Measurements from ENCODE around the gene MCTP1. TPM values are rescaled to one million over a fixed set of nuclear protein-coding genes. Genes with fewer than 3 reads are reported as not detected.

The MCTP1 gene
- total RNA-seq (2021): 2.5 and 3.0 TPM in 2 replicates
- long read RNA-seq, partial matches to known transcripts: 1 of 5 reads
- long read RNA-seq, other reads (novel, unspliced or antisense): 4 of 5 reads

- Histone ChIP-seq H3K79me1 (ENCODE audit: insufficient read depth, low read depth, low read length, poor library complexity, severe bottlenecking) (no peaks in the 10 kb centered on the region), H2BK120ac (ENCODE audit: low read depth, low read length, poor library complexity, severe bottlenecking) (no peak within 1 kb of the TSS), H3K9me3 (ENCODE audit: control insufficient read depth, low read depth, low read length) (no peaks in the 10 kb centered on the region), H2AFZ (ENCODE audit: low read length) (no peak within 1 kb of the TSS), H3K23ac (ENCODE audit: insufficient read length, low read depth, low read length) (no peak within 1 kb of the TSS), H3K4me1 (ENCODE audit: insufficient read depth, low read length) (peaks cover 2% of the 10 kb centered on the region; the same call in 1 of the 2 replicates), H3K4me2 (ENCODE audit: insufficient read depth, insufficient read length, low read length) (peak within 1 kb of the TSS; percentile 95), H3K23me2 (ENCODE audit: insufficient read length, low read depth, low read length, poor library complexity, severe bottlenecking) (peaks cover 10% of the 10 kb centered on the region), H3K79me2 (ENCODE audit: insufficient read depth, low read length) (no peaks in the 10 kb centered on the region), H4K20me1 (ENCODE audit: control insufficient read depth, insufficient read depth, insufficient read length) (no peaks in the 10 kb centered on the region), H3K4ac (ENCODE audit: low read depth, low read length) (no peak within 1 kb of the TSS), H2BK15ac (ENCODE audit: low read depth, low read length) (no peak within 1 kb of the TSS), H4K5ac (ENCODE audit: insufficient read length, low read depth, low read length) (no peak within 1 kb of the TSS), H3K27me3 (ENCODE audit: insufficient read depth, low read length) (peaks cover 6% of the 10 kb centered on the region; the same call in 1 of the 2 replicates), H2BK12ac (ENCODE audit: insufficient read length, low read depth, low read length) (no peak within 1 kb of the TSS), H2BK5ac (ENCODE audit: insufficient read length, low read length) (no peak within 1 kb of the TSS), H3K56ac (ENCODE audit: insufficient read length, low read depth, low read length) (no peak within 1 kb of the TSS), H2AK5ac (ENCODE audit: insufficient read length, low read length) (no peak within 1 kb of the TSS), H3K18ac (ENCODE audit: insufficient read length, low read depth, low read length) (no peak within 1 kb of the TSS), H3K9ac (ENCODE audit: extremely low read depth, insufficient read length, low read length) (no peak within 1 kb of the TSS), H4K8ac (replicated peaks; ENCODE audit: insufficient read length, low read depth, low read length) (no peak within 1 kb of the TSS), H4K91ac (ENCODE audit: insufficient read length, low read depth, low read length) (no peak within 1 kb of the TSS), H3K14ac (ENCODE audit: insufficient read depth, low read length) (no peak within 1 kb of the TSS), H2BK20ac (ENCODE audit: low read depth, low read length, poor library complexity, severe bottlenecking) (no peak within 1 kb of the TSS), H3K27ac (ENCODE audit: insufficient read length, low read depth, low read length) (no peak within 1 kb of the TSS), H3T11ph (ENCODE audit: low read length) (no peak within 1 kb of the TSS)
- no peak for TF ChIP-seq CTCF (conservative IDR thresholded peaks at IDR 0.05)
- no CpG with 5 or more reads among the region's 83 CpGs for WGBS (ENCODE audit: extremely low coverage, insufficient read length, low lambda C conversion rate)
- H3K27me3 Mint-ChIP-seq (ENCODE audit: low read depth): peaks cover 25% of the 10 kb centered on the region
- DNase-seq: peak; percentile 59
- H3K9me3 Mint-ChIP-seq: no peaks in the 10 kb centered on the region; a peak in 1 of 5 replicates
- H3K4me1 Mint-ChIP-seq: peaks cover 39 to 40% of the 10 kb centered on the region in 2 experiments
- H3K27ac Mint-ChIP-seq: peak within 1 kb of the TSS in 1 of 3 experiments; percentile 65; a peak in 1 of 7 replicates
- H3K36me3 Mint-ChIP-seq (ENCODE audit: insufficient read depth in 1 of 3, low read depth in 3 of 3): peaks cover 0 to 1% (median 0%) of the 10 kb centered on the region in 3 experiments; a peak in 1 of 7 replicates
- peak within 1 kb of the TSS; percentile 64 to 88 for H3K4me3 Mint-ChIP-seq
Observed at GRCh38 chr5:95284572-95285408, at the start of gene MCTP1. MCTP1 (minus strand) TSS chr5:95285094.

Data from H9 (cell line).